ENCODE measurements around the gene EBF4.
"Not testable (repeated sequence)": the region's sequence is repeated elsewhere in the genome, so short reads cannot be mapped to it uniquely, and the experiment has no call there.

The EBF4 gene

GRCh38 chr20:2672446-2672845, 20.1 kb upstream of the EBF4 start:
- DNase-seq: no peak

DNA sequence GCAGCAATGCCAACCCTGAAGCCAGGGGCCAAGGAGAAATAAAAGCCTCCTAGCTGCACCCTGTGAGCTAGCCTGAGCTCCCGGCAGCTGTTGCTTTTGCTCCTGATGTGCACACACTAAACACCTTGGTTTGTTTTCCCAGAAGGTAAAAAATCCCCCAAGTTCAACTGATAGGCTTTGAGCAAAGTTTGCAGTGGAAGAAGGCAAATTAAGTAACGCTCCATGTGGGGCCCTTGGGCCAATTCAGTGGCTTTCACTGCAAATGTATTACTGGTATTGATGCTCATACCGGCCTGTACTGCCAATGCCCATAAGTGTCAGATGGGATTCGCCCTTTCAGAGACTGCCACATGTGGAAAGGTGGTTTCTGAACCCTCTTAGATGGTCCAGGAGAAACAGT, 19.1 kb upstream of the EBF4 start:
- no peak for DNase-seq

DNA sequence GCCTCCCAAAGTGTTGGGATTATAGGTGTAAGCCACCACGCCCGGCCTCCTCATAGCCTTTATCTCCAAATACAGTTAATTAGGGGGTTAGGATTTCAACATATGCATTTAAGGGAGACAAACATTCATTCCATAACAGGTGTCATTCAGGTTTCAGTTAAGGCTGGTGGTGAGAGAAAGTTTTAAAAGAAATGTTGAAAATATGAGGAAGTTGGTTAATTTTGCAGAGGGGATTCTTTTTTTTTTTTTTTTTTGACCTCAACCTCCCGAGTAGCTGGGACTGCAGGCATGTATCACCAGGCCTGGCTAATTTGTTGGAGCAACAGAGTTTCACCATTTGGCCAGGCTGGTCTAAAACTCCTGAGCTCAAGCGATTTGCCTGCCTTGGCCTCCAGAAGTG, 12.5 kb upstream of the EBF4 start:
- DNase-seq: no peak

GRCh38 chr20:2682040-2682439, 10.5 kb upstream of the EBF4 start:
- not testable (repeated sequence) for DNase-seq

GRCh38 chr20:2684817-2685216, 7.8 kb upstream of the EBF4 start:
- DNase-seq: not testable (repeated sequence)

- DNase-seq: no peak
These were observed 5.1 kb upstream of the EBF4 start for GRCh38 chr20:2687514-2687913.

GRCh38 chr20:2688041-2688591, 4.5 kb upstream of the EBF4 start:
- peak; percentile 66 for DNase-seq

DNA sequence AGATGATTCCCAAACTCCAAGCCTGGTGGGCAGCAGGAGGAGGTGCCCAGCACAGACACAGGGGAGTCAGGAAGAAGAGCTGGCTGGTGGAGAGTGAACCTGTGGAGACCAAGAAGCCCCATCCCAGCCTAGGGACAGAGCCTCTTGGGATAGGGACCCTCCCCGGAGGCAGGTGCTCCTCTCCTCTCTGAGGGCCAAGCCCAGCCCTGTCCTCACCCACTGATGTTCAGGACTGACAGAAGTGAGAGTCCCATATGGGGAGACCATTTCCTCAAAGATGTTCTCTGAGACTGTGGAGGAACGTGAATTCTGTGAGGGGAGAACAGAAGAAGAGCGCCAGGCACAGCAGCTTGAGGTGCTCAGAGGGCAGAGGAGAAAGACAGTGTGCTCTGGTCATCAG, 2.4 kb upstream of the EBF4 start:
- no peak for DNase-seq

GRCh38 chr20:2690718-2691117, 1.9 kb upstream of the EBF4 start:
- no peak for DNase-seq

- DNase-seq: no peak
These were observed 1.5 kb upstream of the EBF4 start for GRCh38 chr20:2691127-2691526.

GRCh38 chr20:2691663-2692035, 931 bp upstream of the EBF4 start:
- DNase-seq: no peak

DNA sequence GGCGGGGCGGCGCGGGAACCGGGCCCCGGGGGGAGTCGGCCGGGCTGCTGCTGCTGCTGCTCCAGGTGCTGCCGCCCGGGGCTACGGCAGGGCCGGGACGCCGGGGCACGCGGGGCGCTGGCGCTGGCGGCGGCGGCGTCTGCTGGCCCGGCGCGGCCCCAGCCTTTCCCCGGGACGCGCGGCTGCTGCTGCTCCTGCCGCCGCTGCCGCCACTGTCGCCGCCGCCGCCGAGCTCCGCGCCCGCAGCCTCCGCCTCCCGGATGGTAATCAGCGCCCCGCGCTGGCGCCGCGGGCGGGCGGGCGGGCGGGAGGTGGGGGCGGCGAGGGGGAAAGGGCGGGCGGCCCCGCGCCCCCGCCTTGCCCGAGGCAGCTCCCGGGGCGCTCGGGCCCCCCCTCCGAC, 306 bp downstream of the EBF4 start:
- no peak for DNase-seq

DNA sequence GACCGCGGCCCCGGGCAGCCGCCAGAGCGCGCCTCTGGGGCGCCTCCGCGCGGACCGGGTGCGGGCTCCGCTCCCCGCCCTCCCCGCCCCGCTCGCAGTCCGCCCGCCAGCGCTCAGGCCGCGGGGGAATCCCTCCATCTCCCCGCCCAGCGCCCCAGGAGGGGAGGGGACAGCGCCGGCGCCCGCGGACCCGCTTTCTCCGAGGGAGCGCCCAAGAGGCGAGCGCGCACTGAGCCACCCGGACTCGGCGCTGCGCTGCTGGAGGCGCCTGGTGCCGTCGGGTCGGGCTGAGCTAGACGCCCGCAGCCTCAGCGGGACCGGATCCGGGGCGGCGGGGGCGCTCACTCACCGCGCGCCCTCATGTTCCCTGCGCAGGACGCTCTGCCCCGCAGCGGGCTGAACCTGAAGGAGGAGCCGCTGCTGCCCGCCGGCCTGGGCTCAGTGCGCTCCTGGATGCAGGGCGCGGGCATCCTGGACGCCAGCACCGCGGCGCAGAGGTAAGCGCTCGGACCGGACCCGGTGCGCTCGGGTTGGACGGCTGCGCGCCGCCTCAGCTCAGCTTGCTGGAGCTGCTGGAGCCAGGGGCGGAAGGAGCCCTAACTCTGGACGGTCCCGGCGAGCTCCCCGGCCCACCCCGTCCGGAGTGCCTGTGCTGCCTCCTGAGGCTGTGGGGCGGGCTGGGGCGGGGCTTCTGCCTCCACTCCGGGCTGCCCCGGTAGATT, 867 bp downstream of the EBF4 start:
- peak; percentile 33 for DNase-seq

- DNase-seq: no peak
These were observed 1.5 kb downstream of the EBF4 start for GRCh38 chr20:2694008-2694471.

DNA sequence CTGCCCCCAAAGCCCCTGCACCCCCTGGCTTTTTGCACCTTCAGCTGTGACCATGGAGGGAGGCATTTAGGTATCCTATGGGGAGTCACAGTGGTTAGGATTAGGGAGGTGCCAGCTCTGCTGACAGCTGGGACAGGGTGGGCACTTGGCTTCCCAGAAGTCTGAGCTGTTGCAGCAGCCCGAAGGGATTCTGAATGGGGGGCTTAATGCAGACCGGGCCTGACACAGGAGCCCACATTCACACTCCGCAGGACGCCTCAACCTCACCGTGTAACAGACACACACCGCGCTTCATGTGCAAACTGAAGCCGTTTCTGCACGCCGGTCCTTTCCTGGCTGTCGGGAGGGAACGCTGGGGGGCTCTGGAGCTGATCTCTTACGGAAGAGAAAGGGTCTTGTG, 1.9 kb downstream of the EBF4 start:
- DNase-seq: no peak

DNA sequence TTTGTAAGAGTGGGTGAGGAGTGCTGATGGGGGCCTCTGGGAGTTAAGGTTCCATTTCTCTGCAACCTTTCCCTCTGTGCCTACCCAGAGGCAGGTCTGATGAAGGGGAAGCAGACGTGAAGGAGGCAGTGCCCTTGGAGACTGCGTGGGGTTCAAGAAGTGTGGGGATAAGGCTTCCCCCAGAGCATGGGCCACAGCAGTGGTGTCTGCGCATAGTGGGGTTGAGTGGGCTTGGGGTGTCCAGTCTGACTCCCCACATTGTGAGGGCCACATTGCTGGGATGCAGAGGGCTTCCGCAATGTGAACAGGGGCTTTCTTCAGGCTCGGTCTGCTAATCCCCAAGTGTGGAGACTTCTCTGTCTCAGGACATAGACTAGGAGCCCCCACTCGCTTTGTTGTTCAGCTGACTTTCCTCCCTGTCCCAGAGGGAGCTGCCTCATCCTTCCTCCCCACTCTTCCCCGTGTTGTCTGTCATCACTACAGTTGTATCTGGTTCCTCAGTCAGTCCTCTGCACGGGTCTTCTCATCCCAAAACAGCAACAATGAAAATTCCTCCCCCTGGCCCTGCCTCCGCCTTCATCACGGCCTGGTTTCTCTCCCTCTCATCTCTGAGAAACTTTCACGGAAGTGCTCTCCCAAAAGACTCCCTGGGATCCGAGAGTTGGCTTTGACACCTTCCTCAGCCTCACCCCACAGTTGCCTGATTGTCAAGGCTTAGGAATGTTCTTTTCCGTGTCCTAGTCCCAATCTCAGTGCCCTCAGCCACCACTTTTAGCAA, 2.8 kb downstream of the EBF4 start:
- DNase-seq: no peak

DNA sequence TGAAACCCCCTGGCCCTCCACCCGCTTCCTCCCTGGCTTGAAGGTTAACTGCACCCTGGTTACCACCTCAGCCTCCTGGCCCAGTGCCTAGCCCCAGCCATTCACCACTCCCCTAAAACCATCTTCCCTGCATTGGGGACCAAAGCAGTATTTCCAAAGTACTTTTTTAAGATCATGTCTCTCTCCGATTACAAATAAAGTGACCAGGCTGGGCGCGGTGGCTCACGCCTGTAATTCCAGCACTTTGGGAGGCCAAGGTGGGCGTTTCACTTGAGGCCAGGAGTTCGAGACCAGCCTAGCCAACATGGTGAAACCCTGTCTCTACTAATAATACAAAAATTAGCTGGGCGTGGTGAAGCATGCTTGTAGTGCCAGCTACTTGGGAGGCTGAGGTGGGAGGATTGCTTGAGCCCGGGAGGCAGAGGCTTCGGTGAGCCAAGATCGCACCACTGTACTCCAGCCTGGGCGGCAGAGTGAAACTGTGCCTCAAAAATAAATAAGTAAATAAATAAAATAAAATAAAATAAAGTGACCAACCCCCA, 3.5 kb downstream of the EBF4 start:
- not testable (repeated sequence) for DNase-seq

GRCh38 chr20:2696646-2697045, 4.1 kb downstream of the EBF4 start:
- DNase-seq: no peak

DNA sequence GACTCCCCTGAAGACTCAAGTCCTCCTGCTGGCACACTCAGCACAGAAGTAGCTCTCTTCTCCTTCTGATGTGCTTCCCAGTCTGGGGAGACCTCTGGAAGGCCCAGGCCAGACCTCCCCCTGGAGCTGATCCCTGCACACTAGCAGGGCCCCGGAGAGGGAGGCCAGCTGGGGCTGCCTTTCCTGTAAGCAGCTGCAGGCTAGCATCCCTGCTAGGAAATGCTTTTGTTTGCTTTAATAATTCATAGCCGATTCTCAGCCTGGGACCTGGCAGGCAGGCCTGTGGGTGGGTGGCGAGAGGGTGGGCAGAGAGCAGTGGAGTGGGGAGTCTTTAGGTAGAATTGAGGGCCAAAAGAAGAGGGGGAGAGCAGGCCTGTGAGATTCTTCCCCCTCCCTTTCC, 5.2 kb downstream of the EBF4 start:
- no peak for DNase-seq

GRCh38 chr20:2698186-2698817, 5.7 kb downstream of the EBF4 start:
- DNase-seq: no peak

DNA sequence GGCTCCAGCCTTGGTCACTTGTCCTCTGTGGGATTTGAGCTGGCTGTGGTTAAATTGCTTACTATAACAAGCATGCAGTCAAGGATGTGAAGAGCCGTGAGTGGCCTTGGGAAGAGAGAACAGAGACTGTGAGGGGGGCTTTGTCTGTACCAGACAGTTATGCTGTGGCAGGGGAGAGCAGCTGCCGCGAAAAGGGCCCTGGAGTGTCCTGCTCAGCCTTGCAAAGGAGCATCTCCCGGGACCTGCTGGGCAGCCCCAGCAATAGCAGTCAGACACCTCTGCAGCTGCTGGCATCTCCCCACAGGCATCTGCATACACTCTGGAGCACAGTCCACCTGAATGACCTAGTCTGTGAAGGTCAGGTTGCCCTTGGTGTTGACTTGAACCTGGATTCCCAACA, 6.3 kb downstream of the EBF4 start:
- no peak for DNase-seq

DNA sequence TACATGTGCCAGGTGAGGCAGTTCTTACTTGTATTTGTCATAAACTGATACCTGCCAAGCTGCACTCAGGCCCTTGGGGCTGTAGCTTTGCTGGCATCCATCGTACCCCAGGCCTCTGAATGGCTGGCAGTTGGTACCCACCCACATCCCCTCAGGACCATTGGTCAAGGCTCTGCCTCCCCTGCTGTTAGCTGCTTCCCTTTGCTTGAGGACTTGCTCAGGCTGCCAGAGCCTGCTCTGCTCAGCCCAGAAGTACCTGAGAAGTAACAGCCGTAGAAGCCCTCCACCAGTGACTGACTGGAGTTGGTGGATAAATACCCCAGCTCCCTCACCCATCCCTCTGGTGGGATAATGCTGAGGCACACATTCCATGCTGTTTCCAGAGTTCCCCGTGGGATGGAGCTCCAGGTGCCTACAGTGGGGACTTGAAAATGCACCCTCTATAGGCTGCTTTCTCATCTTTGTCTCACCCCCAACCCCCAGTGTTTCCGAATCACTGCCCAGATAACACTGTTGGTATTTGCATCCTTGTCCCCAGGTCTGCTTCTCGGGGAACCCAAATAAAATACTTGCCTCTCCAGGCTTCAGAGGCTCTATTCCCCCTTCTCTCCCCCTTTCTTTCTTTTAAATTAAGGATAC, 7.3 kb downstream of the EBF4 start:
- DNase-seq: no peak
